Measurements from ENCODE around the gene ZNF556. TPM values are rescaled to one million over a fixed set of nuclear protein-coding genes. Genes with fewer than 3 reads are reported as not detected.

Gene ZNF556
- total RNA-seq, 1 experiment from 2014 or later, result 0.04 TPM

DNA sequence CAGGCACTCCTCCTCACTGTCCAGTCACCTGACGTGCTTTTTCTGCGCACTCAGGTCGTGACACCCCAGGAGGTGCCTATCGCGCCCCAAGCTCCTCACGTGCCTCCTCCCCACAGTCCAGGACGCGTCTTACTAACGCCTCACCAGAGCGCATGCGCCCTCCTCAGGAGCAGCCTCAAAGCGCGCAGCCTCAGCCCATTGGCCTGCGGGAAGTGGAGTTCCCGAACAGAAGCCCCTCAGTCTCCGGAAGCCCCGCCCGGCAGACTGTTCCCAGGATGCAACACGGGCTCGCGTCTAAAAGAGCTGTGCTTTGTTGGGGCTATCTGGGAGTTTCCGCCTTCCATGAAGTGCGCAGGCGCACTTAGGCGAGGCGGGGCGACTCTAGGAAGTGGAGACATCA is 8.3 kb upstream of the ZNF556 start:
- peaks cover 14% of the 10 kb centered on the region for H3K9me3 ChIP-seq (ENCODE audit: low read length)
- POLR2A ChIA-PET (ENCODE audit: unreplicated experiment), result no interaction called here
- no peak overlapping the region for H2AFZ ChIP-seq (ENCODE audit: low read length)

DNA sequence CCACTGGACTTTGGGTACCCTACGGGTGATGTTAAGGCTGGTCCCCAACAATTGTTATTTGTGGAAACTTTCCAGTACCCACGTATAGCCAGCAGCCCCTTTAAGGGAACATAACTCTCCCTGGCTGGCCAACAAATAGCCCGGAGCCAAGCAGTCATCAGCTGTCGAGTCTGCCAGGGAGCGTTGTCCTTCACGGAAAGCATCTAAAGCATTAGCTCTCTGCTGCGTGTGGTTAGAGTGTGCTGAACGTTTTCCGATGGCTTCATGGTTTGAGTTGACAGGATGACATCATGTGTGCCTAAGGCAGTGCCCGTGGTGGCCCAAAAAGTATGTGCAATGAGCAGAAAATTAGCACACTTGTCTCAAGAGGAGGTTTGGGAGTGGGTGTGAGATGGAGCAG is 3.3 kb upstream of the ZNF556 start:
- H2AFZ ChIP-seq (ENCODE audit: low read length), result no peak overlapping the region
- H3K27me3 ChIP-seq (ENCODE audit: low read length), result no peaks in the 10 kb centered on the region
- no peak overlapping the region for H3K4me3 ChIP-seq (ENCODE audit: low read length)
- H3K4me2 ChIP-seq (ENCODE audit: low read length), result no peak overlapping the region
- H3K9ac ChIP-seq (ENCODE audit: low read length), result no peak overlapping the region
- H3K36me3 ChIP-seq (ENCODE audit: low read depth, low read length), result no peaks in the 10 kb centered on the region
- BruUV-seq (replicated peaks), result no TSS peak
- no peaks in the 10 kb centered on the region for H3K9me2 ChIP-seq (replicated peaks; ENCODE audit: low read length)
- ATAC-seq (no peak), DNase-seq (no peak)
- ChIA-PET CTCF (no interaction called here), POLR2A (ENCODE audit: unreplicated experiment) (no interaction called here)
- no peaks in the 10 kb centered on the region for H3K9me3 ChIP-seq (ENCODE audit: low read length)
- TF ChIP-seq EZH2phosphoT487 (IDR thresholded peaks at IDR 0.05; ENCODE audit: borderline replicate concordance, low read length) (no peak), EZH2 (IDR thresholded peaks at IDR 0.05; ENCODE audit: low read length, unreplicated experiment) (no peak)
- H4K20me1 ChIP-seq (ENCODE audit: low read length), result no peaks in the 10 kb centered on the region
- intact Hi-C loops (cut with micrococcal nuclease), result no loop called here
- H3K4me1 ChIP-seq (ENCODE audit: insufficient read depth, low read length), result no peaks in the 10 kb centered on the region
- no peaks in the 10 kb centered on the region for H3F3A ChIP-seq (ENCODE audit: low read length, unreplicated experiment)
- no peak overlapping the region for H3K27ac ChIP-seq (ENCODE audit: low read length)
- no peaks in the 10 kb centered on the region for H3K79me2 ChIP-seq (ENCODE audit: low read length)

More for the DNA sequence above, 8.3 kb upstream of the ZNF556 start:
- Histone ChIP-seq H3K9ac (ENCODE audit: low read length) (no peak overlapping the region), H3K4me1 (ENCODE audit: insufficient read depth, low read length) (no peaks in the 10 kb centered on the region), H3K4me3 (ENCODE audit: low read length) (no peak overlapping the region), H3K27me3 (ENCODE audit: low read length) (no peaks in the 10 kb centered on the region), H3K36me3 (ENCODE audit: low read depth, low read length) (peaks cover 14% of the 10 kb centered on the region), H3K9me2 (replicated peaks; ENCODE audit: low read length) (no peaks in the 10 kb centered on the region), H3K4me2 (ENCODE audit: low read length) (no peak overlapping the region), H4K20me1 (ENCODE audit: low read length) (no peaks in the 10 kb centered on the region), H3K79me2 (ENCODE audit: low read length) (no peaks in the 10 kb centered on the region), H3K27ac (ENCODE audit: low read length) (no peak overlapping the region), H3F3A (ENCODE audit: low read length, unreplicated experiment) (no peaks in the 10 kb centered on the region)
- CTCF ChIA-PET, result no interaction called here
- TF ChIP-seq, protein P1, sequence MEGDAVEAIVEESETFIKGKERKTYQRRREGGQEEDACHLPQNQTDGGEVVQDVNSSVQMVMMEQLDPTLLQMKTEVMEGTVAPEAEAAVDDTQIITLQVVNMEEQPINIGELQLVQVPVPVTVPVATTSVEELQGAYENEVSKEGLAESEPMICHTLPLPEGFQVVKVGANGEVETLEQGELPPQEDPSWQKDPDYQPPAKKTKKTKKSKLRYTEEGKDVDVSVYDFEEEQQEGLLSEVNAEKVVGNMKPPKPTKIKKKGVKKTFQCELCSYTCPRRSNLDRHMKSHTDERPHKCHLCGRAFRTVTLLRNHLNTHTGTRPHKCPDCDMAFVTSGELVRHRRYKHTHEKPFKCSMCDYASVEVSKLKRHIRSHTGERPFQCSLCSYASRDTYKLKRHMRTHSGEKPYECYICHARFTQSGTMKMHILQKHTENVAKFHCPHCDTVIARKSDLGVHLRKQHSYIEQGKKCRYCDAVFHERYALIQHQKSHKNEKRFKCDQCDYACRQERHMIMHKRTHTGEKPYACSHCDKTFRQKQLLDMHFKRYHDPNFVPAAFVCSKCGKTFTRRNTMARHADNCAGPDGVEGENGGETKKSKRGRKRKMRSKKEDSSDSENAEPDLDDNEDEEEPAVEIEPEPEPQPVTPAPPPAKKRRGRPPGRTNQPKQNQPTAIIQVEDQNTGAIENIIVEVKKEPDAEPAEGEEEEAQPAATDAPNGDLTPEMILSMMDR (conservative IDR thresholded peaks at IDR 0.05; ENCODE audit: low read depth, low read length), result no peak
- no peak for TF ChIP-seq EZH2 (IDR thresholded peaks at IDR 0.05; ENCODE audit: low read length, unreplicated experiment)
- TF ChIP-seq EZH2phosphoT487 (IDR thresholded peaks at IDR 0.05; ENCODE audit: borderline replicate concordance, low read length), result no peak
- DNase-seq (no peak), ATAC-seq (no peak)
- intact Hi-C loops (cut with micrococcal nuclease), result no loop called here
- no TSS peak for BruUV-seq (replicated peaks)

DNA sequence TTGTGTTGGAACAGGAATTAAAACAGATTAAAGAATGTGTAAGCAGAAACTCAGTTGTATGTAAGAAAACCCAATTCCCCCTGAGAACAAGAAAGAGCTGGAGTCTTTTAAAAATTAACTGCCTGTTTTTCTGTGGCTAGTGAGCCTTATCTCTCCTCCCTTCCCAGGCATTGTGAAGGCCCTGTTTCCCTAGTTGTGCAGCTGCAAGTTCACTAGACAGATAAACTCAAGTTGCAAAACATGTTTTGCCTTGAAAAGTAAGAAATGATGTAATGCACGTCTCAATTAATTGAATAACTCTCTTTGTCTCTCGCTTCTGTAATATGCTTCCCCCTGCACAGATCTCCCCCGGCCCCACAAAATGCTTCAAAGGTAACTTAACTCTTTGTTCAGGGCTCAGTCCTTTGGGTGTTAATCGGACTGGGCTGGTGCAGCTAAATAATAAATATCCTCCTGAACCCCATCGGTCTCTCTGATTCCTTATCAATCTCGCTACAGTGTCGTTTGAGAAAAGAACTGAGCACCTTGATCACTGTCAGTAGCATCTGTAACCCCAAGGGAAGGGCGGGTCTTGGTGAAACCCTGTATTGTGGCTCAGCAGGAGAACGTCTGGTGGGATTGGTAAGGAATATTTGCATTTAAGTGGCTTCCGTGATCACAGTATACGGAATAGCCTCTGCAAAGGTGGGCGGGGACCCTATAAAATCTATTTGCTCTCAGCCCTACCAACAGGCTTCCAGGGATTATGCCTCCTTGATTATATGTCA is 1.6 kb upstream of the ZNF556 start:
- Histone ChIP-seq H3K9me3 (ENCODE audit: low read length) (no peaks in the 10 kb centered on the region), H3K79me2 (ENCODE audit: low read length) (no peaks in the 10 kb centered on the region), H3K36me3 (ENCODE audit: low read depth, low read length) (no peaks in the 10 kb centered on the region), H2AFZ (ENCODE audit: low read length) (no peak overlapping the region), H3F3A (ENCODE audit: low read length, unreplicated experiment) (no peaks in the 10 kb centered on the region), H3K9me2 (replicated peaks; ENCODE audit: low read length) (no peaks in the 10 kb centered on the region), H3K4me2 (ENCODE audit: low read length) (no peak overlapping the region), H3K9ac (ENCODE audit: low read length) (no peak overlapping the region), H3K4me1 (ENCODE audit: insufficient read depth, low read length) (no peaks in the 10 kb centered on the region), H3K4me3 (ENCODE audit: low read length) (no peak overlapping the region), H3K27me3 (ENCODE audit: low read length) (no peaks in the 10 kb centered on the region), H3K27ac (ENCODE audit: low read length) (no peak overlapping the region), H4K20me1 (ENCODE audit: low read length) (no peaks in the 10 kb centered on the region)
- ChIA-PET CTCF (no interaction called here), POLR2A (ENCODE audit: unreplicated experiment) (no interaction called here)
- ATAC-seq, result no peak
- no peak for DNase-seq
- intact Hi-C loops (cut with micrococcal nuclease), result no loop called here
- BruUV-seq (replicated peaks), result no TSS peak
- TF ChIP-seq, protein P1 (conservative IDR thresholded peaks at IDR 0.05; ENCODE audit: low read depth, low read length), result no peak
- no peak for TF ChIP-seq EZH2phosphoT487 (IDR thresholded peaks at IDR 0.05; ENCODE audit: borderline replicate concordance, low read length)
- no peak for TF ChIP-seq EZH2 (IDR thresholded peaks at IDR 0.05; ENCODE audit: low read length, unreplicated experiment)

All from PC-3 (cell line).